NCI-H1105 treated with DMSO at 0.1 percent for 48 hours (cell line): ENCODE data around the gene TMEM116.
"Not testable (repeated sequence)": the region's sequence is repeated elsewhere in the genome, so short reads cannot be mapped to it uniquely, and the experiment has no call there.

ENCODE experiments used
- DNase-seq: peaks from one replicate; lab custom pipeline; 2025; lab: John Stamatoyannopoulos, UW

The TMEM116 gene

DNA sequence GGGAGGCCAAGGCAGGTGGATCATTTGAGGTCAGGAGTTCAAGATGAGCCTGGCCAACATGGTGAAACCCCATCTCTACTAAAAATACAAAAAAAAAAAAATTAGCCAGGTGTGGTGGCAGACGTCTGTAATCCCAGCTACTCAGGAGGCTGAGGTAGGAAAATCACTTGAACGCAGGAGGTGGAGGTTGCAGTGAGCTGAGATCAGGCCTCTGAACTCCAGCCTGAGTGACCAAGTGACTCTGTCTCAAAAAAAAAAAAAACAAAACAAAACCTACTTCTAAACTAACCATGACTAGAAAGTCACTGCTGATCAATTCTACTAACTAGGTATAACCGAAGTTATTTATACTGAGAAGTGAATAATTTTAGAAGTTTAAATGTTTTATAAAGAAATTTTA is 3.4 kb downstream of the TMEM116 start:
- DNase-seq = not testable (repeated sequence)

DNA sequence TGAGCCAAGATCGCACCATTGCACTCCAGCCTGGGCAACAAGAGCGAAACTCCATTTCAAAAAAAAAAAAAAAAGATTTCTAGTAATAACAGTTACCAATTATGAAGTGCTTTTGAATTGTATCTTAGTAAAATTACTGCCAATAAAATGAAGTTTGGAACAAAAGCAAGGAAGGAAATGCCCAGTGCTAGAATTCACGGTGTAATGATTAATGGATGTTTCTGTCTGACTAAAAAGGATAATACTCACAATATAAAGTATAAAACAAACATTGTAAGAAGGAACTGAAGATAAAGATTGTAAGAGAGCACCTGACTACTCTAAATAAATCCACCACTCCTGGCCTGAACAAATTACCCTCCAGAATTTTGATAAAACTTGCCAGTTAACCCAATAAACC is 4.0 kb downstream of the TMEM116 start:
- DNase-seq = no peak

- DNase-seq = no peak
Measured at GRCh38 chr12:112007945-112008344, 5.0 kb downstream of the TMEM116 start.

GRCh38 chr12:112005419-112006395 is 7.3 kb downstream of the TMEM116 start:
- no peak for DNase-seq

GRCh38 chr12:112004041-112004440 is 8.9 kb downstream of the TMEM116 start:
- DNase-seq = no peak

GRCh38 chr12:112001576-112001975 is 11.4 kb downstream of the TMEM116 start:
- no peak for DNase-seq

GRCh38 chr12:112000820-112001219 is 12.1 kb downstream of the TMEM116 start:
- no peak for DNase-seq

- not testable (repeated sequence) for DNase-seq
Measured at GRCh38 chr12:111999129-111999528, 13.8 kb downstream of the TMEM116 start.

DNA sequence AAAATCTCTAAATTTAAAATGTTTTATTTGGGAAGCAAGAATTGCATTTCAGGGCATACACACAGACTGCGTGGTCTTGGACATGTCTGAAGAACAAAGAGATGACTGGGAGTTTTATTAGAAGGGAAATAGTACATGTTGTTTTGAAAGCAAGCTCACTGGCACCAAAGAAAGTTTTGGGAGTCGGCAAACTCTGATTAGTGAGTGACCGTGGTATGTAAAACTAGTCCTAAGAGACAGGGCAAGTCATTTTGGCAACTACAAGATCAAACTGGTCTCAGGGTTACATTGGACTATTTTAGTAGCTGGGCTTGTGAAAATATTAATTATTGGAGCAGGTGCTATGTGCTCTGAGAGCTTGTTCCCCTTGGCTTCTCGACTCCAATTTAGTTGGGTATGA is 14.9 kb downstream of the TMEM116 start:
- DNase-seq = no peak

DNA sequence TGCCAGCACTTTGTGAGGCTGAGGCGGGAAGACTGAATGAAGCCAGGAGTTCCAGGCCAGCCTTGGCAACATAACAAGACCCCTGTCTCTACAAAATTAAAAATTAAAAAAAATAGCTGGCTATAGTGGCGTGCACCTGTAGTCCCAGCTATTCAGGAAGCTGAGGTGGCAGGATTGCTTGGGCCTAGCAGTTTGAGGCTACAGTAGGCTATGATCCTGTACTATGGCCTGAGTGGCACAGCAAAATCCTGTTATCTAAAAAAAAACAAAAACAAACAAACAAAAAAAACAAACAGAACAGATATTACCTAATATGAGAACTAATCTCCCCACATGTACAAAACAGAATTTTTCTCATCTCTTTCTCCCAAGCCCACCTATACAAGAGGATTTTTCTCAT is 15.7 kb downstream of the TMEM116 start:
- DNase-seq = no peak

DNA sequence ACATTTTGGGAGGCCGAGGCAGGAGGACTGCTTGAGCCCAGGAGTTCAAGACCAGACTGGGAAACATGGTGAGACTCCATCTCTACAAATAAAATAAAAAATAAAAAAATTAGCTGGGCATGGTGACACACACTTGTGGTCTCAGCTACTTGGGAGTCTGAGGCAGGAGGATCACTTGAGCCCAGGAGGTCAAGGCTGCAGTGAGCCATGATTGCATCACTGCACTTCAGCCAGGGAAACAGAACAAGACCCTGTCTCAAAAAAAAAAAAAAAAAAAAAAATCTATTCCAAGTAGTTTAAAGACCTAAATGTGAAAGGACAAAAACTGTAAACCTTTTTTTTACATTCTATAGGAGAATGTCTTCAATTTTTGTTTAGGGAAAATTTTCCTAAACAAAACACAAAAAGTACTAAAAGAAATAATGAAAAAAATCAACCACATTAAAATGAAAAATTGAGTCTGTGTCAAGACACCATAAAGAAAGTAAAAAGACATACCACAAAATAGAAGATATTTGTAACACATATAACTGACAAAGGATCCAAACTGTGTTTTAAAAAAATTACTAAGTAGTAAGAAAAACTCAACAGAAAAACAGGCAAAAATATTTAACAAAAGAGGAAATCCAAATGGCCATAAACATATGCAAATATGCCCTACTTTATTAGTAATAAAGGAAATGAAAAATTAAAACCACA is 17.0 kb downstream of the TMEM116 start:
- DNase-seq = no peak

GRCh38 chr12:111994211-111995111 is 18.5 kb downstream of the TMEM116 start:
- not testable (repeated sequence) for DNase-seq

DNA sequence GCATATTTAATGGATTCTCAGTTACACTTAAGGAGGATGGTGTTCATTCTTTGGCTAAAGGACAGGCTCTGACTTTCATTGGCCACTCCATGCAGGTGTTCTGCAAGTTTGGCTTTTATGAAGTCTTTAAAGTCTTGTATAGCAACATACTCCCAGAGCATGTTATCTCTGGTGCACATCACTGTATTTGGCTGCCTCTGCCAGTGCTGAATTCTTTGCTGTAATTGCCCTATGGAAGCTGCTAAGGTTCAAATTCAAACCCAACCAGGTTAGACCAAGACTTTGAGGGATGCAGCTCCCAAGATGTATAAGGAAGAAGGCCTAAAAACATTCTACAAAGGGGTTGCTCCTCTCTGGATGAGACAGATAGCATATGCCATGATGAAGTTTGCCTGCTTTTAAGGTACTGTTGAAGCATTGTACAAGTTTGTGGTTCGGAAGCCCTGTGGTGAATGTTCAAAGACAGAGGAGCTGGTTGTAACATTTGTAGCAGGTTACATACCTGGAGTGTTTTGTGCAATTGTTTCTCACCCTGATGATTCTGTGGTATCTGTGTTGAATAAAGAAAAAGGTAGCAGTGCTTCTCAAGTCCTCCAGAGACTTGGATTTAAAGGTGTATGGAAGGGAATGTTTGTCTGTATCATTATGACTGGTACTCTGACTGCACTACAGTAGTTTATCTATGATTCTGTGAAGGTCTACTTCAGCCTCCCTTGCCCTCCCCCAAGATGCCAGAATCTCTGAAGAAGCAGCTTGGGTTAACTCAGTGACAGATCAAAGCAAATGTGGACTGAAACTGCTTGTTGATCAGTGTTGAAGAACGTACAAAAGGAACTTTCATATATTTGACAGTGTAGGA is 19.4 kb downstream of the TMEM116 start:
- DNase-seq = no peak

DNA sequence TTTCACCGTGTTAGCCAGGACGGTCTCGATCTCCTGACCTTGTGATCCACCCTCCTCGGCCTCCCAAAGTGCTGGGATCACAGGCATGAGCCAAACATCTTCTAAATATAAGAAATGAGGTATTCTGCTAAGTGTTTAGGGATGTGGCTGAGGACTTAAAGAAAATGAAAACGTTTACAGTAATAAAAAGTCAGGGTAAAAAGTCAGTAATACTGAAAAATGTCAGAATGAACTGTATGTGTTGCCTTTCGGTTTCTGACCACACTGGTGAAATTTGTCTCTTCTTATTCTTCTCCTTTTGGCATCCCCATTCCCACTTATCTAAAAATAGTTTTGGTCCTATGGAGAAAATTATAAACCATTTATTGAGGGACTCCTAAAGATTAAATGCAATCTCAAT is 20.5 kb downstream of the TMEM116 start:
- DNase-seq = no peak

DNA sequence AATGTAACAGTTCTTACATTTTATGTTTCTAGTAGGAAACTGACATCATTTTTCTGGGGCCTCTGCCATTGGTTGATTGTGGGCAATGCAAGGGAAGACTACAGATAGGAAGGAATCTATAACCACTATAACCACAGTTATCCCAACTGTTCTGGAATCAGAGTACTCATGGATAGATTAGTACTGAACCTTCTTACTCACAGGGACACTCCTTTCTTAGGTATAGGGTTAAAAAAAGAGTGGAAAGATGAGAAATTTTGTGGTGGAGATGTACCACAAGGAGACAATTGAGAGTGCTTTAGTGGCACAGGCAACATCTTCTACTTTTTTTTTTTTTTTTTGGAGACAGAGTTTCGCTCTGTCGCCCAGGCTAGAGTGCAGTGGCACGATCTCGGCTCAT is 21.0 kb downstream of the TMEM116 start:
- DNase-seq = no peak

DNA sequence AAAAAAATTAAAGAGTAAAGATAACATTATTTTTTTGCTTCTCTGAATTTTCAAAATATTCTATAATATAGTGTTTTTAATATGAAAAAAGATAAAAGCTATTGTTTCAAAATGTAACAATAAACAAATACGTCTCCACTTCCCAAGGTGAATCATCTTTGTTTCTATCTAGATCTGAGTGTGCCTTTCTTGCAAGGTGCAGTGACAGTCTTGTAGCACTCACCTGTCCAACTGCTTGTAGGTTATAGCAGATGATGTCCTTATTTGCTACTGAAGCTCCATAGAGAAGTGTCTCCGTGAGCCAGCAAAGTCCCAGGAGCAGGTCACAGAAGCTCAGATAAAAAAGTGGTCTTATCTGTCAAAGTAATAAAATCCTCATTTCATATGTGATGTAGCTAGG is 21.4 kb downstream of the TMEM116 start:
- no peak for DNase-seq

DNA sequence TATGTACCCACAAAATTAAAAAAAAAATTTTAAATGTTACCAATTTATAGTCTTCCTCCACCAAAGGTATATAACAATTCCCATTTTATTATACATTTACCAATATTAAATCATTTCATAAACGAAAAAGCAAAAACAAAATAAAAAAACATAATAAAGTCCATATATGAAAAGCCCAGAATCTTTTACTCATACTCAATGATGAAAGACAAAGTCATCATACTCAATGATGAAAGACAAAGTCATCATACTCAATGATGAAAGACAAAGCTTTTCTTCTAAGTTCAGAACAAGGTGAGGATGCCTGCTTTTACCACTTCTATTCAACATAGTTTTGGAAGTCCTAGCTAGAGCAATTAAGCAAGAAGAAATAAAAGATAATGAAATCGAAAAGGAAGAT is 28.1 kb downstream of the TMEM116 start:
- DNase-seq = no peak

DNA sequence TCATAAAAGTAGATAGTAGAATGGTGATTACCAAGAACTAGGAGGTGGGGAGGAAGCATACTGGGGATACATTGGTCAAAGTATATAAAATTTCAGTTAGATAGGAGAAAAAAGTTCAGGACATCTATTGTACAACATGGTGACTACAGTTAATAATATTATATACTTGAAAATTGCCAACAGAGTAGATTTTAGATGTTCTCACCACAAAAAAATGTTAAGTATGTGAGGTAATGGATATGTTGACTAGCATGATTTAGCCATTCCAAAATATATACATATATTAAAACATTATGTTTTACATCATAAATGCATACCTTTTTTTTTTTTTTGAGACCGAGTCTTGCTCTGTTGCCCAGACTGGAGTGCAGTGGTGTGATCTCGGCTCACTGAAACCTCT is 31.0 kb downstream of the TMEM116 start:
- DNase-seq = no peak

- DNase-seq = no peak
Measured at GRCh38 chr12:111980598-111980997, 32.4 kb downstream of the TMEM116 start.

DNA sequence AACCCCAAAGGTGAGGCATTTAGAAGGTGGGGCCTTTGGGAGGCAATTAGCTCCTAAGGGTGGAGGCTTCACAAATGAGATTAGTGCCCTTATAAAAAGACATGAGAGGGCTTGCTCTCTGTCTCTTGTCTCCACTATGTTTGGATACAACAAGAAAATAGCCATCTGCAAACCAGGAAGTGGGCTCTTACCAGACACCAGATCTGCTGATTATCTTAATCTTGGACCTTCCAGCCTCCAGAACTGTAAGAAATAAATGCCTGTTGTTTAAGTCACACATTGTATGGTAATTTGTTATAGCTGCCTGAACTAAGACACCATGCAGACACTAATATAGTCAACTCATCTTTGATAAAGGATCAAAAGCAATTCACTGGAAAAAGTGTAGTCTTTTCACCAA is 34.4 kb downstream of the TMEM116 start:
- no peak for DNase-seq

GRCh38 chr12:111976860-111977259 is 36.1 kb downstream of the TMEM116 start:
- DNase-seq = no peak
